Brain microvascular endothelial cell (primary cell): ENCODE data around the gene PDIA2.

Experiments used
- DNase-seq: peaks from one replicate; pipeline ENCODE4 v3.0.0-alpha.2; 2020
- H3K27ac ChIP-seq: fragments of 250-450 bp; sonication (Bioruptor Pico); 2 replicates; pipeline ENCODE4 v1.5.1; 2020; ENCODE audit warnings: mild to moderate bottlenecking, moderate library complexity
- H3K27me3 ChIP-seq: fragments of 250-450 bp; sonication (Bioruptor Pico); replicated peaks from 2 replicates; pipeline ENCODE4 v1.5.1; 2020; ENCODE audit warnings: mild to moderate bottlenecking
- H3K36me3 ChIP-seq: fragments of 250-450 bp; sonication (Bioruptor Pico); replicated peaks from 2 replicates; pipeline ENCODE4 v1.5.1; 2020; ENCODE audit warnings: mild to moderate bottlenecking
- H3K4me3 ChIP-seq: 2 replicates; pipeline ENCODE4 v1.5.1; 2011; ENCODE audit warnings: low read depth, mild to moderate bottlenecking, control low read depth, low read length, moderate library complexity
- CTCF ChIP-seq: IDR thresholded peaks from 2 replicates; pipeline ENCODE4 v1.5.1; 2011; ENCODE audit warnings: low read depth, mild to moderate bottlenecking, moderate library complexity, low read length, control low read depth, inconsistent platforms; ENCODE audit errors: missing control alignments
- in situ Hi-C: cut with HindIII; loops from 2 replicates; pipeline ENCODE4 v1.10.0; 2017; ENCODE audit warnings: low sequenced_read_pairs, low pct_ligation_motif_present

The PDIA2 gene

GRCh38 chr16:311725-312124 lies 28.8 kb downstream of the PDIA2 start:
- Histone ChIP-seq H3K27me3 (no peaks in the 10 kb centered on the region), H3K4me3 (no peak overlapping the region), H3K36me3 (peaks cover 31% of the 10 kb centered on the region), H3K27ac (no peak overlapping the region)
- in situ Hi-C loops = no loop called here
- DNase-seq = no peak
- no peak for TF ChIP-seq CTCF

GRCh38 chr16:314351-314750 lies 31.4 kb downstream of the PDIA2 start:
- in situ Hi-C loops = no loop called here
- no peaks in the 10 kb centered on the region for H3K27me3 ChIP-seq
- DNase-seq = no peak
- H3K27ac ChIP-seq = no peak overlapping the region
- TF ChIP-seq CTCF = no peak
- peaks cover 23% of the 10 kb centered on the region for H3K36me3 ChIP-seq
- no peak overlapping the region for H3K4me3 ChIP-seq

- Histone ChIP-seq H3K36me3 (peaks cover 20% of the 10 kb centered on the region), H3K4me3 (no peak overlapping the region), H3K27me3 (no peaks in the 10 kb centered on the region), H3K27ac (no peak overlapping the region)
- DNase-seq = no peak
- in situ Hi-C loops = no loop called here
- no peak for TF ChIP-seq CTCF
Observed at GRCh38 chr16:314795-315299, 31.9 kb downstream of the PDIA2 start.

DNA sequence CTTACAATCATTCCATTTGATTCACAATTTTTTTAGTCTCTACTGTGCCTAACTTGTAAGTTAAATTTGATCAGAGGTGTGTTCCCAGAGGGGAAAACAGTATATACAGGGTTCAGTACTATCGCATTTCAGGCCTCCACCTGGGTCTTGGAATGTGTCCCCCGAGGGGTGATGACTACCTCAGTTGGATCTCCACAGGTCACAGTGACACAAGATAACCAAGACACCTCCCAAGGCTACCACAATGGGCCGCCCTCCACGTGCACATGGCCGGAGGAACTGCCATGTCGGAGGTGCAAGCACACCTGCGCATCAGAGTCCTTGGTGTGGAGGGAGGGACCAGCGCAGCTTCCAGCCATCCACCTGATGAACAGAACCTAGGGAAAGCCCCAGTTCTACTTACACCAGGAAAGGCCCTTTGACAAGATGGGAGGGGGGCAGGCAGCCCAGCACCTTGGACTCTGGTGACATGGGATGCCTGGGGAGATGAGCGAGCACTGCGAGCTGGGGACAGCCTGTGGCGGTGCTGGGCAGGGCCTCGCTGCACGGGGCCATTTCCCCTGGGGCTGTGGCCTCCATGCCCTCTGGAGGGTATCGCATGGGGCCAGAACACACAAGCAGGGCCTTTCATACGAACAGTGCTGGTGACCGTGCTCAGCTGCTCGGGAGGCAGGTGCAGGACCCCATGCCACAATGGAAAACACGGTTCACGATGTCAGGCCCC lies 33.9 kb downstream of the PDIA2 start:
- H3K4me3 ChIP-seq = no peak overlapping the region
- no peak overlapping the region for H3K27ac ChIP-seq
- no peaks in the 10 kb centered on the region for H3K27me3 ChIP-seq
- DNase-seq = no peak
- peaks cover 15% of the 10 kb centered on the region for H3K36me3 ChIP-seq
- in situ Hi-C loops = no loop called here
- no peak for TF ChIP-seq CTCF

GRCh38 chr16:317583-317982 lies 34.6 kb downstream of the PDIA2 start:
- TF ChIP-seq CTCF = no peak
- in situ Hi-C loops = no loop called here
- Histone ChIP-seq H3K4me3 (no peak overlapping the region), H3K27ac (no peak overlapping the region), H3K36me3 (peaks cover 14% of the 10 kb centered on the region), H3K27me3 (no peaks in the 10 kb centered on the region)
- DNase-seq = no peak

GRCh38 chr16:318628-319027 lies 35.7 kb downstream of the PDIA2 start:
- Histone ChIP-seq H3K36me3 (peaks cover 9% of the 10 kb centered on the region), H3K4me3 (no peak overlapping the region), H3K27ac (no peak overlapping the region), H3K27me3 (no peaks in the 10 kb centered on the region)
- no peak for DNase-seq
- TF ChIP-seq CTCF = peak; percentile 42
- in situ Hi-C loops = no loop called here
